H9 (cell line): ENCODE data around the gene STRN. TPM values are rescaled to one million over a fixed set of nuclear protein-coding genes. Genes with fewer than 3 reads are reported as not detected.

ENCODE experiments used
- DNase-seq: peaks from one replicate; pipeline ENCODE4 v3.0.0-alpha.2; 2017
- H2AFZ ChIP-seq: one replicate; pipeline ENCODE4 v1.6.1; 2013; ENCODE audit warnings: mild to moderate bottlenecking, low read length, control low read depth, moderate library complexity
- H2AK5ac ChIP-seq: 2 replicates; pipeline ENCODE4 v1.6.1; 2013; ENCODE audit warnings: low read length, control low read depth, mixed read lengths; ENCODE audit not compliant: insufficient read length
- H2BK120ac ChIP-seq: one replicate; pipeline ENCODE4 v1.6.1; 2013; ENCODE audit warnings: low read depth, mild to moderate bottlenecking, low read length, control low read depth, inconsistent platforms; ENCODE audit not compliant: poor library complexity, severe bottlenecking
- H2BK12ac ChIP-seq: 2 replicates; pipeline ENCODE4 v1.6.1; 2013; ENCODE audit warnings: low read length, control low read depth, mixed read lengths, low read depth; ENCODE audit not compliant: insufficient read length
- H2BK15ac ChIP-seq: 2 replicates; pipeline ENCODE4 v1.6.1; 2013; ENCODE audit warnings: low read depth, low read length, control low read depth
- H2BK20ac ChIP-seq: one replicate; pipeline ENCODE4 v1.6.1; 2013; ENCODE audit warnings: low read depth, mild to moderate bottlenecking, low read length, control low read depth, inconsistent platforms; ENCODE audit not compliant: poor library complexity, severe bottlenecking
- H2BK5ac ChIP-seq: 2 replicates; pipeline ENCODE4 v1.6.1; 2013; ENCODE audit warnings: low read length, control low read depth, mixed read lengths; ENCODE audit not compliant: insufficient read length
- H3K14ac ChIP-seq: 2 replicates; pipeline ENCODE4 v1.6.1; 2013; ENCODE audit warnings: low read length, control low read depth; ENCODE audit not compliant: insufficient read depth
- H3K18ac ChIP-seq: 2 replicates; pipeline ENCODE4 v1.6.1; 2013; ENCODE audit warnings: low read depth, mild to moderate bottlenecking, mixed read lengths, low read length, control low read depth; ENCODE audit not compliant: insufficient read length
- H3K23ac ChIP-seq: 2 replicates; pipeline ENCODE4 v1.6.1; 2013; ENCODE audit warnings: low read length, control low read depth, mixed read lengths, low read depth; ENCODE audit not compliant: insufficient read length
- H3K23me2 ChIP-seq: 2 replicates; pipeline ENCODE4 v1.6.1; 2013; ENCODE audit warnings: low read depth, mild to moderate bottlenecking, mixed read lengths, low read length, control low read depth; ENCODE audit not compliant: insufficient read length, poor library complexity, severe bottlenecking
- H3K27ac ChIP-seq: 2 replicates; pipeline ENCODE4 v1.5.1; 2013; ENCODE audit warnings: low read length, control low read depth, mixed read lengths, low read depth; ENCODE audit not compliant: insufficient read length
- H3K27me3 ChIP-seq: 2 replicates; pipeline ENCODE4 v1.6.1; 2013; ENCODE audit warnings: low read length, control low read depth, inconsistent platforms; ENCODE audit not compliant: insufficient read depth
- H3K4ac ChIP-seq: 2 replicates; pipeline ENCODE4 v1.6.1; 2013; ENCODE audit warnings: low read depth, mild to moderate bottlenecking, control low read depth, inconsistent platforms, low read length, moderate library complexity
- H3K4me1 ChIP-seq: 2 replicates; pipeline ENCODE4 v1.6.1; 2013; ENCODE audit warnings: low read length, control low read depth, inconsistent platforms; ENCODE audit not compliant: insufficient read depth
- H3K4me2 ChIP-seq: 2 replicates; pipeline ENCODE4 v1.6.1; 2013; ENCODE audit warnings: low read length, control low read depth, mixed read lengths; ENCODE audit not compliant: insufficient read length, insufficient read depth
- H3K56ac ChIP-seq: 2 replicates; pipeline ENCODE4 v1.6.1; 2013; ENCODE audit warnings: low read depth, mild to moderate bottlenecking, mixed read lengths, low read length, control low read depth; ENCODE audit not compliant: insufficient read length
- H3K79me1 ChIP-seq: 2 replicates; pipeline ENCODE4 v1.6.1; 2013; ENCODE audit warnings: low read depth, mild to moderate bottlenecking, moderate library complexity, low read length, control low read depth, inconsistent platforms; ENCODE audit not compliant: insufficient read depth, poor library complexity, severe bottlenecking
- H3K79me2 ChIP-seq: 2 replicates; pipeline ENCODE4 v1.6.1; 2013; ENCODE audit warnings: low read length, control low read depth, inconsistent platforms; ENCODE audit not compliant: insufficient read depth
- H3K9ac ChIP-seq: 2 replicates; pipeline ENCODE4 v1.6.1; 2013; ENCODE audit warnings: low read length, control low read depth, mixed read lengths; ENCODE audit not compliant: insufficient read length; ENCODE audit errors: extremely low read depth
- H3K9me3 ChIP-seq: one replicate; pipeline ENCODE4 v1.6.1; 2013; ENCODE audit warnings: low read depth, low read length, inconsistent platforms; ENCODE audit not compliant: control insufficient read depth
- H3T11ph ChIP-seq: one replicate; pipeline ENCODE4 v1.6.1; 2013; ENCODE audit warnings: mild to moderate bottlenecking, low read length, control low read depth, inconsistent platforms
- H4K20me1 ChIP-seq: one replicate; pipeline ENCODE4 v1.6.1; 2013; ENCODE audit not compliant: control insufficient read depth, insufficient read length, insufficient read depth
- H4K5ac ChIP-seq: 2 replicates; pipeline ENCODE4 v1.6.1; 2013; ENCODE audit warnings: low read depth, mild to moderate bottlenecking, mixed read lengths, low read length, control low read depth; ENCODE audit not compliant: insufficient read length
- H4K8ac ChIP-seq: replicated peaks from 2 replicates; pipeline ENCODE4 v1.6.1; 2013; ENCODE audit warnings: low read length, control low read depth, mixed read lengths, low read depth; ENCODE audit not compliant: insufficient read length
- H4K91ac ChIP-seq: 2 replicates; pipeline ENCODE4 v1.6.1; 2013; ENCODE audit warnings: low read depth, mild to moderate bottlenecking, moderate library complexity, mixed read lengths, low read length, control low read depth; ENCODE audit not compliant: insufficient read length
- H3K27ac Mint-ChIP-seq, 3 experiments: 2 replicates in 2 of 3; 3 replicates in 1 of 3; pipeline ENCODE4 v1.8.0; 2020 to 2021; ENCODE audit warnings: mixed read lengths in 3 of 3, mild to moderate bottlenecking in 1 of 3, moderate library complexity in 1 of 3
- H3K27me3 Mint-ChIP-seq: 2 replicates; pipeline ENCODE4 v1.8.0; 2021; ENCODE audit warnings: low read depth, mild to moderate bottlenecking, moderate library complexity, mixed read lengths
- H3K36me3 Mint-ChIP-seq, 3 experiments: 2 replicates in 2 of 3; 3 replicates in 1 of 3; pipeline ENCODE4 v1.8.0; 2020 to 2021; ENCODE audit warnings: low read depth in 3 of 3, mixed read lengths in 3 of 3; ENCODE audit not compliant: insufficient read depth in 1 of 3
- H3K4me1 Mint-ChIP-seq, 2 experiments: 2 replicates each; pipeline ENCODE4 v1.8.0; 2020; ENCODE audit warnings: mixed read lengths in 2 of 2
- H3K4me3 Mint-ChIP-seq, 2 experiments: 2 replicates in 1 of 2; 3 replicates in 1 of 2; pipeline ENCODE4 v1.8.0; 2020 to 2021; ENCODE audit warnings: mild to moderate bottlenecking in 2 of 2, mixed read lengths in 2 of 2, moderate library complexity in 1 of 2
- H3K9me3 Mint-ChIP-seq, 2 experiments: 2 replicates in 1 of 2; 3 replicates in 1 of 2; pipeline ENCODE4 v1.8.0; 2020; ENCODE audit warnings: mild to moderate bottlenecking in 2 of 2, mixed read lengths in 2 of 2, moderate library complexity in 1 of 2
- CTCF ChIP-seq: fragments of 200-600 bp; sonication (generic); conservative IDR thresholded peaks from 3 replicates; pipeline ENCODE4 v1.8.0; 2021; ENCODE audit warnings: antibody characterized with exemption, mild to moderate bottlenecking
- WGBS: extraction: QIAGEN DNeasy Blood & Tissue Kit; methylation state at CpG from one replicate; pipeline ENCODE4 v1.1.7; 2013; ENCODE audit warnings: missing lambda C conversion rate, low lambda C conversion rate, mixed read lengths; ENCODE audit not compliant: insufficient read length; ENCODE audit errors: extremely low coverage; 5-methylcytosine and 5-hydroxymethylcytosine counted together
- total RNA-seq: library from RNA; stranded (reverse); gene quantifications from 2 replicates; pipeline ENCODE4 v1.2.1, GENCODE V29; 2021

The STRN gene
- total RNA-seq, 1 experiment from 2014 or later = 31.7 TPM

GRCh38 chr2:36869606-36870005 lies 96.7 kb downstream of the STRN start:
- Histone ChIP-seq H4K91ac (no peak overlapping the region), H4K5ac (no peak overlapping the region), H2AK5ac (no peak overlapping the region), H2BK15ac (no peak overlapping the region), H3K4ac (no peak overlapping the region), H3K56ac (no peak overlapping the region), H2BK20ac (no peak overlapping the region), H3K9ac (no peak overlapping the region), H4K20me1 (no peaks in the 10 kb centered on the region), H4K8ac (no peak overlapping the region), H3K79me1 (no peaks in the 10 kb centered on the region), H3K14ac (no peak overlapping the region), H3K23me2 (no peaks in the 10 kb centered on the region), H3K79me2 (no peaks in the 10 kb centered on the region), H3T11ph (no peak overlapping the region), H3K27me3 (no peaks in the 10 kb centered on the region), H3K4me2 (no peak overlapping the region), H2BK12ac (no peak overlapping the region), H3K9me3 (no peaks in the 10 kb centered on the region), H3K27ac (no peak overlapping the region), H2BK5ac (no peak overlapping the region), H2BK120ac (no peak overlapping the region), H3K23ac (no peak overlapping the region), H2AFZ (no peak overlapping the region), H3K18ac (no peak overlapping the region), H3K4me1 (no peaks in the 10 kb centered on the region)
- Mint-ChIP-seq H3K27me3 (no peaks in the 10 kb centered on the region), H3K36me3 (peaks cover 12 to 48% (median 41%) of the 10 kb centered on the region in 3 experiments), H3K4me1 (peaks cover 7 to 12% of the 10 kb centered on the region in 2 experiments), H3K4me3 (no peak overlapping the region), H3K27ac (no peak overlapping the region), H3K9me3 (peaks cover 4% of the 10 kb centered on the region in 2 experiments; a peak in 3 of 5 replicates)
- WGBS = no CpG with 5 or more reads among the region's 3 CpGs
- no peak for TF ChIP-seq CTCF
- DNase-seq = no peak
